Measurements from ENCODE around the gene GUCA1C. TPM values are rescaled to one million over a fixed set of nuclear protein-coding genes. Genes with fewer than 3 reads are reported as not detected.
A peak's percentile ranks its signal among the peaks of the same experiment; 100 is the strongest.

GUCA1C gene, protein sequence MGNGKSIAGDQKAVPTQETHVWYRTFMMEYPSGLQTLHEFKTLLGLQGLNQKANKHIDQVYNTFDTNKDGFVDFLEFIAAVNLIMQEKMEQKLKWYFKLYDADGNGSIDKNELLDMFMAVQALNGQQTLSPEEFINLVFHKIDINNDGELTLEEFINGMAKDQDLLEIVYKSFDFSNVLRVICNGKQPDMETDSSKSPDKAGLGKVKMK
- total RNA-seq (2021; fragmentation: NEBNext Ultra II Directional; extraction: Animal tissue kit (Norgen Biotek cat#: 25700)) (not detected in 2 replicates), polyA plus RNA-seq (2011; rRNA removed) (not detected in 2 replicates), polyA minus RNA-seq (2011; rRNA and poly(A)+ RNA removed) (not detected in 2 replicates)
- not detected for polyA plus RNA-seq (2011; cell fraction: cytosol; rRNA removed)
- not detected for polyA plus RNA-seq (2011; cell fraction: nucleus; rRNA removed)
- polyA plus RNA-seq (2012, experiment 1 of 2): not detected in 4 replicates
- polyA plus RNA-seq (2012, experiment 2 of 2): not detected
- not detected for polyA plus RNA-seq (2013, experiment 1 of 2)
- polyA plus RNA-seq (2013, experiment 2 of 2): not detected
- polyA minus RNA-seq (2011; cell fraction: cytosol; rRNA and poly(A)+ RNA removed): not detected
- polyA minus RNA-seq (2011; cell fraction: nucleus; rRNA and poly(A)+ RNA removed): not detected
- long read RNA-seq, experiment 1: 0 reads
- long read RNA-seq, experiment 2: 0 reads

DNA sequence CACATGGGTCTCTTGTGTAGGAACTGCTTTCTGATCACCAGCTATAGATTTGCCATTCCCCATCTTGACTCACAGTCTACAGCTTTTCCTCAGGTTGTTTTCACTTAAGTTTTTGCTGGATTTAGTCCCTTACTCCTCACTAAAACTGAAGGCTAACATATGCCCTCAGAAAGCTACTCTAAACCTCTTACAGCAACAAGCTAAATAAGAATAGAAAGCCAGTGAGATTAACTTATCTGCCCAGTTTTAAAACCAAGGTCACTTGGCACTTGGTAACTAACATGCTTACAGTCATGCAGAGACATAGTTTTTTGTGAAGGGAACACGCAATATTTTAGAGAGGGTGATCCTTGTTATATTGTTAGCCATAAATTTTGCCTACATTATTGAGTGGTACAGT, at the start of gene GUCA1C:
Gene GUCA1C, minus strand, starts transcription at position 180 of the 400 bp plus-strand sequence. Its CDS starts 117 bp downstream, at position 63.
- peak within 1 kb of the TSS; percentile 49; the same call in 1 of the 2 replicates for H2AFZ ChIP-seq (ENCODE audit: low read length)
- POLR2A ChIA-PET (ENCODE audit: partially characterized antibody): no interaction called here
- FAIRE-seq: no peak
- TF ChIP-seq KDM4A (IDR thresholded peaks at IDR 0.05; ENCODE audit: low read depth, low read length, severe bottlenecking): no peak
- TF ChIP-seq PHF8 (conservative IDR thresholded peaks at IDR 0.05; ENCODE audit: low read depth, low read length): no peak
- TF ChIP-seq RNF2 (IDR thresholded peaks at IDR 0.05; ENCODE audit: borderline replicate concordance, low read depth, low read length, missing control alignments, poor library complexity, severe bottlenecking): no peak

More for the DNA sequence above, at the start of gene GUCA1C:
- H3K56ac ChIP-seq (replicated peaks; ENCODE audit: insufficient read length, low read depth, low read length): no peak within 1 kb of the TSS
- H4K5ac ChIP-seq (ENCODE audit: insufficient read length, low read depth, low read length): no peak within 1 kb of the TSS
- no peak within 1 kb of the TSS for H4K8ac ChIP-seq (ENCODE audit: extremely low read depth, insufficient read depth, low read length)
- H3K27me3 ChIP-seq (replicated peaks in 1 of 4; ENCODE audit: control insufficient read depth in 3 of 4, extremely low read depth in 1 of 4, insufficient read depth in 3 of 4, low read length in 3 of 4): no peaks in the 10 kb centered on the region
- no peak within 1 kb of the TSS for H3K4ac ChIP-seq (replicated peaks; ENCODE audit: insufficient read length, low read depth, low read length)
- no peak within 1 kb of the TSS for H3K14ac ChIP-seq (ENCODE audit: insufficient read length)
- 79% methylated on average over 1 of the region's 1 CpG; no CpG with 5 or more reads in 1 of the 2 experiments for WGBS, 2 experiments (ENCODE audit: extremely low coverage in 1 of 2, insufficient coverage in 1 of 2, insufficient read length in 1 of 2, insufficient replicate concordance in 2 of 2, low coverage in 1 of 2, low lambda C conversion rate in 2 of 2, missing lambda C conversion rate in 1 of 2)
- H3K4me1 ChIP-seq (replicated peaks in 1 of 4; ENCODE audit: control insufficient read depth in 3 of 4, insufficient read depth in 4 of 4, low read length in 3 of 4): no peaks in the 10 kb centered on the region
- no peak within 1 kb of the TSS for H2BK120ac ChIP-seq (replicated peaks; ENCODE audit: low read depth, low read length)
- CTCF ChIA-PET (ENCODE audit: partially characterized antibody): interaction anchor here (1.1 to 1.8 kb wide), 3 partner anchors 14 to 71 kb away, joined by 3 to 6 read pairs (median 5); no protein-coding TSS in a partner anchor
- no peak within 1 kb of the TSS for H3K4me3 ChIP-seq (ENCODE audit: extremely low read depth in 1 of 4, insufficient read depth in 2 of 4, low read depth in 3 of 4, low read length in 4 of 4)
- no peak within 1 kb of the TSS for H2BK5ac ChIP-seq (ENCODE audit: low read depth, low read length)
- H4K91ac ChIP-seq (replicated peaks; ENCODE audit: insufficient read length, low read length): no peak within 1 kb of the TSS
- no peaks in the 10 kb centered on the region for H3K79me1 ChIP-seq (ENCODE audit: low read depth, low read length)
- no peaks in the 10 kb centered on the region for H4K20me1 ChIP-seq (replicated peaks in 1 of 2; ENCODE audit: control insufficient read depth in 1 of 2, insufficient read depth in 2 of 2, low read length in 2 of 2)
- DNase-seq (ENCODE audit: low read depth in 1 of 2, low spot score in 2 of 2): no peak
- H3K18ac ChIP-seq (ENCODE audit: extremely low read depth, low read length): no peak within 1 kb of the TSS
- no peak within 1 kb of the TSS for H3K23ac ChIP-seq (ENCODE audit: insufficient read length)
- no peaks in the 10 kb centered on the region for H3K9me3 ChIP-seq (ENCODE audit: insufficient read depth in 2 of 2, low read depth in 1 of 2, low read length in 1 of 2)
- H2BK15ac ChIP-seq (ENCODE audit: low read length): no peak within 1 kb of the TSS
- H3K36me3 ChIP-seq (ENCODE audit: control insufficient read depth in 2 of 4, insufficient read depth in 4 of 4, low read length in 3 of 4): no peaks in the 10 kb centered on the region
- H3K9ac ChIP-seq (replicated peaks in 1 of 4; ENCODE audit: extremely low read depth in 1 of 4, low read depth in 3 of 4, low read length in 3 of 4): no peak within 1 kb of the TSS
- no peak within 1 kb of the TSS for H3K27ac ChIP-seq (ENCODE audit: low read depth, low read length)
- no peak within 1 kb of the TSS for H2BK20ac ChIP-seq (ENCODE audit: low read length)
- H3K79me2 ChIP-seq (ENCODE audit: control insufficient read depth in 1 of 2, insufficient read depth in 2 of 2, low read length in 2 of 2): no peaks in the 10 kb centered on the region
- no peak within 1 kb of the TSS for H3K4me2 ChIP-seq (ENCODE audit: insufficient read depth in 1 of 2, low read depth in 2 of 2, low read length in 2 of 2)
- H2AK5ac ChIP-seq (ENCODE audit: low read depth, low read length): no peak within 1 kb of the TSS
- H3K23me2 ChIP-seq (ENCODE audit: low read depth, low read length): no peaks in the 10 kb centered on the region
- H2BK12ac ChIP-seq (ENCODE audit: low read depth, low read length): no peak within 1 kb of the TSS
